OCI-LY7 (cell line): Measurements from ENCODE around the gene TOMM20. TPM values are rescaled to one million over a fixed set of nuclear protein-coding genes. Genes with fewer than 3 reads are reported as not detected.
"Not testable (repeated sequence)": the region's sequence is repeated elsewhere in the genome, so short reads cannot be mapped to it uniquely, and the experiment has no call there.

Experiments
- BruUV-seq: library from RNA; stranded (reverse); fragments of 400-500 nt; replicated peaks from 2 replicates; lab custom pipeline; 2021; lab: Mats Ljungman, UMichigan
- CTCF ChIA-PET: fragments of 300-600 bp; sonication (Branson Sonifier 250); formaldehyde crosslinking; loops from one replicate; lab custom pipeline; 2022; ENCODE audit warnings: antibody characterized with exemption; ENCODE audit not compliant: unreplicated experiment; lab: Charles Lee
- POLR2A ChIA-PET: fragments of 300-600 bp; sonication (Branson Sonifier 250); formaldehyde crosslinking; loops from one replicate; lab custom pipeline; 2022; ENCODE audit warnings: antibody characterized with exemption; lab: Charles Lee
- DNase-seq: peaks from one replicate; pipeline ENCODE4 v3.0.0-alpha.2; 2015; ENCODE audit warnings: low spot score
- H2AFZ ChIP-seq: fragments of 200-600 bp; sonication (generic), shearing (Covaris generic); 2 replicates; pipeline ENCODE4 v1.6.1; 2014; ENCODE audit warnings: mild to moderate bottlenecking, antibody characterized with exemption, low read length, moderate library complexity
- H3K27ac ChIP-seq: fragments of 200-600 bp; sonication (generic); 2 replicates; pipeline ENCODE4 v1.5.1; 2014; ENCODE audit warnings: mixed run types, low read depth, mild to moderate bottlenecking, moderate library complexity, low read length, inconsistent platforms; ENCODE audit not compliant: poor library complexity, severe bottlenecking
- H3K36me3 ChIP-seq: fragments of 200-600 bp; sonication (generic); 2 replicates; pipeline ENCODE4 v1.6.1; 2014; ENCODE audit warnings: mild to moderate bottlenecking, antibody characterized with exemption, low read length, moderate library complexity, mixed read lengths; ENCODE audit not compliant: insufficient read depth
- H3K4me1 ChIP-seq: fragments of 200-600 bp; sonication (generic); 2 replicates; pipeline ENCODE4 v1.5.1; 2014; ENCODE audit warnings: mild to moderate bottlenecking, low read length; ENCODE audit not compliant: insufficient read depth, poor library complexity, severe bottlenecking
- H3K4me2 ChIP-seq: fragments of 200-600 bp; sonication (generic); 2 replicates; pipeline ENCODE4 v1.6.1; 2014; ENCODE audit warnings: mild to moderate bottlenecking, low read length
- H3K4me3 ChIP-seq: fragments of 200-600 bp; sonication (generic); 2 replicates; pipeline ENCODE4 v1.5.1; 2014; ENCODE audit warnings: mild to moderate bottlenecking, low read depth, low read length; ENCODE audit not compliant: poor library complexity, severe bottlenecking
- H3K79me2 ChIP-seq: fragments of 200-600 bp; sonication (generic); 2 replicates; pipeline ENCODE4 v1.6.1; 2016; ENCODE audit warnings: low read depth, mild to moderate bottlenecking, low read length, moderate library complexity, mixed read lengths; ENCODE audit not compliant: insufficient read depth
- H3K9me2 ChIP-seq: fragments of 200-600 bp; sonication (generic); 2 replicates; pipeline ENCODE4 v1.6.1; 2016; ENCODE audit warnings: mild to moderate bottlenecking, low read length, mixed read lengths; ENCODE audit not compliant: insufficient read depth
- H3K9me3 ChIP-seq: fragments of 200-600 bp; sonication (generic); 2 replicates; pipeline ENCODE4 v1.6.1; 2014; ENCODE audit warnings: mild to moderate bottlenecking, mixed run types, low read length, mixed read lengths
- H4K20me1 ChIP-seq: fragments of 200-600 bp; sonication (generic); 2 replicates; pipeline ENCODE4 v1.6.1; 2014; ENCODE audit warnings: mild to moderate bottlenecking, antibody characterized with exemption, low read length, moderate library complexity, mixed read lengths; ENCODE audit not compliant: insufficient read depth
- CTCF ChIP-seq: fragments of 200-600 bp; sonication (generic); conservative IDR thresholded peaks from 2 replicates; pipeline ENCODE4 v1.5.1; 2014; ENCODE audit warnings: mild to moderate bottlenecking, antibody characterized with exemption, low read length, moderate library complexity, mixed read lengths
- EZH2phosphoT487 ChIP-seq: fragments of 200-600 bp; sonication (generic); IDR thresholded peaks from 2 replicates; pipeline ENCODE4 v1.6.1; 2018; ENCODE audit warnings: low read depth, borderline replicate concordance, mild to moderate bottlenecking, mixed run types, antibody characterized with exemption, low read length, moderate library complexity, mixed read lengths
- intact Hi-C: fragments of 100-400 bp; cut with micrococcal nuclease; formaldehyde crosslinking; loops from one replicate; pipeline ENCODE4 v1.10.0; 2022; ENCODE audit not compliant: unreplicated experiment
- total RNA-seq, 2 experiments: library from RNA; depleted of rRNA in 1 of 2; stranded (reverse); fragments of >200 nt in 1 of 2; shearing (Covaris generic) in 1 of 2; gene quantifications; 2 replicates each; pipeline ENCODE4 v1.2.3, GENCODE V29; 2014 to 2022

TOMM20 gene
- total RNA-seq, 2 experiments from 2014 or later, result 76.7 to 133 TPM

- H3K9me3 ChIP-seq, result no peaks in the 10 kb centered on the region
- no peaks in the 10 kb centered on the region for H3K9me2 ChIP-seq
- peak overlapping the region; percentile 6 for H3K4me3 ChIP-seq
- peak overlapping the region; percentile 52 for H3K4me2 ChIP-seq
- no peaks in the 10 kb centered on the region for H3K36me3 ChIP-seq
- H3K27ac ChIP-seq, result peak overlapping the region; percentile 7
- peak; percentile 79 for DNase-seq
- CTCF ChIA-PET, result no interaction called here
- POLR2A ChIA-PET, result interaction anchor here (0.6 kb wide), 1 partner anchor 128 kb away, joined by 5 read pairs; no protein-coding TSS in a partner anchor
- H3K79me2 ChIP-seq, result no peaks in the 10 kb centered on the region
- no TSS peak for BruUV-seq
- peaks cover 29% of the 10 kb centered on the region for H3K4me1 ChIP-seq
- peak overlapping the region; percentile 58; the same call in 1 of the 2 replicates for H2AFZ ChIP-seq
- intact Hi-C loops, result loop anchor here (5.0 to 10.0 kb wide), 2 partner anchors 402 to 685 kb away; partner anchors contain the start of gene B3GALNT2
- H4K20me1 ChIP-seq, result no peaks in the 10 kb centered on the region
- no peak for TF ChIP-seq EZH2phosphoT487
- TF ChIP-seq CTCF, result no peak
These were observed 28.4 kb downstream of the TOMM20 start for GRCh38 chr1:235100194-235100772.

- Histone ChIP-seq H3K27ac (no peak overlapping the region), H3K9me2 (no peaks in the 10 kb centered on the region), H3K36me3 (no peaks in the 10 kb centered on the region), H3K79me2 (no peaks in the 10 kb centered on the region), H4K20me1 (no peaks in the 10 kb centered on the region), H3K9me3 (no peaks in the 10 kb centered on the region), H3K4me2 (peak overlapping the region; percentile 52; the same call in 1 of the 2 replicates), H3K4me3 (no peak overlapping the region), H3K4me1 (peaks cover 18% of the 10 kb centered on the region), H2AFZ (no peak overlapping the region)
- DNase-seq, result no peak
- ChIA-PET CTCF (no interaction called here), POLR2A (interaction anchor here (0.6 to 0.7 kb wide), 3 partner anchors 28 to 865 kb away, joined by 4 to 5 read pairs (median 4); no protein-coding TSS in a partner anchor)
- no TSS peak for BruUV-seq
- intact Hi-C loops, result no loop called here
- TF ChIP-seq EZH2phosphoT487 (no peak), CTCF (no peak)
These were observed 29.6 kb downstream of the TOMM20 start for GRCh38 chr1:235098991-235099390.

GRCh38 chr1:235098547-235098946, 30.1 kb downstream of the TOMM20 start:
- ChIA-PET CTCF (no interaction called here), POLR2A (interaction anchor here (0.6 kb wide), 1 partner anchor 866 kb away, joined by 4 read pairs; no protein-coding TSS in a partner anchor)
- BruUV-seq, result no TSS peak
- Histone ChIP-seq H3K9me2 (no peaks in the 10 kb centered on the region), H2AFZ (no peak overlapping the region), H3K4me1 (peaks cover 20% of the 10 kb centered on the region), H3K9me3 (no peaks in the 10 kb centered on the region), H3K79me2 (no peaks in the 10 kb centered on the region), H4K20me1 (no peaks in the 10 kb centered on the region), H3K36me3 (no peaks in the 10 kb centered on the region), H3K4me2 (no peak overlapping the region), H3K27ac (no peak overlapping the region), H3K4me3 (no peak overlapping the region)
- intact Hi-C loops, result no loop called here
- TF ChIP-seq CTCF, result no peak
- no peak for TF ChIP-seq EZH2phosphoT487
- no peak for DNase-seq

- CTCF ChIA-PET, result interaction anchor here (1.6 kb wide), 1 partner anchor 8 kb away, joined by 7 read pairs; no protein-coding TSS in a partner anchor
- H3K9me3 ChIP-seq, DNase-seq, H3K9me2 ChIP-seq, H3K36me3 ChIP-seq, intact Hi-C loops, H3K4me3 ChIP-seq, H4K20me1 ChIP-seq, H2AFZ ChIP-seq, BruUV-seq, H3K27ac ChIP-seq, H3K79me2 ChIP-seq, H3K4me2 ChIP-seq: not testable (repeated sequence)
- peaks cover 21% of the 10 kb centered on the region for H3K4me1 ChIP-seq
- POLR2A ChIA-PET, result interaction anchor here (1.2 kb wide), 1 partner anchor 602 kb away, joined by 3 read pairs; no protein-coding TSS in a partner anchor
These were observed 31.1 kb downstream of the TOMM20 start for GRCh38 chr1:235097501-235097900.
